Liver (tissue), 9 donors: ENCODE data around the gene B3GNT5. TPM values are rescaled to one million over a fixed set of nuclear protein-coding genes. Genes with fewer than 3 reads are reported as not detected.

ENCODE experiments used
- DNase-seq: peaks from one replicate; pipeline ENCODE4 v3.0.0-alpha.2; 2017; ENCODE audit warnings: low spot score
- H3K27ac ChIP-seq, 2 donors: one replicate each; pipeline ENCODE4 v1.7.0; 2013; ENCODE audit warnings: inconsistent platforms in 2 of 2, low read length in 2 of 2, control low read depth in 1 of 2, low read depth in 1 of 2, mild to moderate bottlenecking in 1 of 2
- H3K27me3 ChIP-seq, 4 donors: one replicate each; pipeline versions ENCODE4 v1.6.1 to v1.7.0; 2013; ENCODE audit warnings: low read length in 3 of 4, inconsistent platforms in 1 of 4, mild to moderate bottlenecking in 1 of 4, moderate library complexity in 1 of 4; ENCODE audit not compliant: control insufficient read depth in 4 of 4, insufficient read depth in 4 of 4
- H3K36me3 ChIP-seq, 4 donors: one replicate each; pipeline versions ENCODE4 v1.6.1 to v1.7.0; 2013; ENCODE audit warnings: low read length in 3 of 4, mild to moderate bottlenecking in 3 of 4, low read depth in 1 of 4, moderate library complexity in 1 of 4; ENCODE audit not compliant: control insufficient read depth in 4 of 4, insufficient read depth in 3 of 4
- H3K4me1 ChIP-seq, 4 donors: one replicate each; pipeline versions ENCODE4 v1.6.1 to v1.7.0; 2013; ENCODE audit warnings: low read length in 3 of 4, mild to moderate bottlenecking in 3 of 4, moderate library complexity in 1 of 4; ENCODE audit not compliant: control insufficient read depth in 4 of 4, insufficient read depth in 4 of 4
- H3K4me3 ChIP-seq, 3 donors: one replicate each; pipeline versions ENCODE4 v1.6.1 to v1.7.0; 2013; ENCODE audit warnings: low read length in 3 of 3, control low read depth in 1 of 3, low read depth in 1 of 3, mild to moderate bottlenecking in 1 of 3
- H3K9ac ChIP-seq, 2 donors: one replicate each; pipeline ENCODE4 v1.7.0; 2013; ENCODE audit warnings: low read length in 2 of 2, mild to moderate bottlenecking in 2 of 2, moderate library complexity in 2 of 2, control low read depth in 1 of 2, low read depth in 1 of 2
- H3K9me3 ChIP-seq, 4 donors: one replicate each; pipeline versions ENCODE4 v1.6.1 to v1.7.0; 2013; ENCODE audit warnings: low read length in 3 of 4; ENCODE audit not compliant: control insufficient read depth in 4 of 4
- ATF3 ChIP-seq: IDR thresholded peaks from 2 replicates; pipeline ENCODE4 v1.6.1; 2016; ENCODE audit warnings: antibody characterized with exemption
- CTCF ChIP-seq: fragments of 150-350 bp; IDR thresholded peaks from 2 replicates; pipeline ENCODE4 v1.5.1; 2017; ENCODE audit warnings: improper control_type of control experiment, low read depth, low read length; ENCODE audit not compliant: missing input control
- EGR1 ChIP-seq, 2 donors: IDR thresholded peaks; 2 replicates each; pipeline ENCODE4 v1.6.1; 2016 to 2018; ENCODE audit warnings: antibody characterized with exemption in 2 of 2, low read depth in 2 of 2
- FOXA1 ChIP-seq: IDR thresholded peaks from 2 replicates; pipeline ENCODE4 v1.6.1; 2016; ENCODE audit warnings: antibody characterized with exemption
- FOXA2 ChIP-seq: IDR thresholded peaks from 2 replicates; pipeline ENCODE4 v1.6.1; 2016; ENCODE audit warnings: antibody characterized with exemption
- GABPA ChIP-seq, 2 donors: IDR thresholded peaks in 1 of 2; conservative IDR thresholded peaks in 1 of 2; 2 replicates each; pipeline ENCODE4 v1.6.1; 2016; ENCODE audit warnings: antibody characterized with exemption in 2 of 2, mild to moderate bottlenecking in 1 of 2, moderate library complexity in 1 of 2
- HNF4A ChIP-seq, 2 donors: conservative IDR thresholded peaks; 2 replicates each; pipeline ENCODE4 v1.6.1; 2016; ENCODE audit warnings: antibody characterized with exemption in 2 of 2, mild to moderate bottlenecking in 2 of 2
- HNF4G ChIP-seq: IDR thresholded peaks from 2 replicates; pipeline ENCODE4 v1.6.1; 2016; ENCODE audit warnings: antibody characterized with exemption
- JUND ChIP-seq, 2 donors: IDR thresholded peaks; 2 replicates each; pipeline ENCODE4 v1.6.1; 2016; ENCODE audit warnings: antibody characterized with exemption in 2 of 2
- MAX ChIP-seq: IDR thresholded peaks from 2 replicates; pipeline ENCODE4 v1.6.1; 2016; ENCODE audit warnings: antibody characterized with exemption
- NR2F2 ChIP-seq: IDR thresholded peaks from 2 replicates; pipeline ENCODE4 v1.6.1; 2016; ENCODE audit warnings: antibody characterized with exemption
- RAD21 ChIP-seq, 2 donors: IDR thresholded peaks; 2 replicates each; pipeline ENCODE4 v1.6.1; 2016; ENCODE audit warnings: antibody characterized with exemption in 2 of 2, mild to moderate bottlenecking in 2 of 2
- REST ChIP-seq: IDR thresholded peaks from 2 replicates; pipeline ENCODE4 v1.6.1; 2016; ENCODE audit warnings: antibody characterized with exemption, mild to moderate bottlenecking
- RXRA ChIP-seq, 2 donors: IDR thresholded peaks; 2 replicates each; pipeline ENCODE4 v1.6.1; 2017 to 2018; ENCODE audit warnings: antibody characterized with exemption in 2 of 2, mild to moderate bottlenecking in 1 of 2
- SP1 ChIP-seq: IDR thresholded peaks from 2 replicates; pipeline ENCODE4 v1.6.1; 2018; ENCODE audit warnings: antibody characterized with exemption, mild to moderate bottlenecking
- TAF1 ChIP-seq: conservative IDR thresholded peaks from 2 replicates; pipeline ENCODE4 v1.6.1; 2016; ENCODE audit warnings: antibody characterized with exemption, mild to moderate bottlenecking
- YY1 ChIP-seq: IDR thresholded peaks from 2 replicates; pipeline ENCODE4 v1.6.1; 2016; ENCODE audit warnings: antibody characterized with exemption, mild to moderate bottlenecking
- ZBTB33 ChIP-seq: IDR thresholded peaks from 2 replicates; pipeline ENCODE4 v1.6.1; 2016; ENCODE audit warnings: antibody characterized with exemption
- WGBS: extraction: QIAGEN DNeasy Blood & Tissue Kit; methylation state at CpG from one replicate; pipeline ENCODE4 v1.1.7; 2013; 5-methylcytosine and 5-hydroxymethylcytosine counted together
- polyA plus RNA-seq, 2 donors: library from polyadenylated mRNA; stranded (reverse) in 1 of 2; unstranded in 1 of 2; fragments of 200-250 nt in 1 of 2; fragments of >200 nt in 1 of 2; fragmentation: Nextera tagmentation in 1 of 2; extraction: Ambion mirVana in 1 of 2; gene quantifications; one replicate each; pipeline versions ENCODE4 v1.2.1 to v1.2.3, GENCODE V29; 2013 to 2015
- total RNA-seq, 2 donors: library from RNA; depleted of rRNA; stranded (reverse); fragments of >200 nt; gene quantifications; one replicate each; pipeline ENCODE4 v1.2.3, GENCODE V29; 2014
- donor health status: healthy.
- donor health status: healthy.
- donor health status: healthy.
- donor health status: healthy.
- donor health status: healthy.

B3GNT5 gene
- total and polyA plus RNA-seq, 4 donors: 0.22 to 1.8 (median 0.53) TPM

GRCh38 chr3:183222631-183223235 is 30.3 kb upstream of the B3GNT5 start:
- H3K4me3 ChIP-seq: no peak overlapping the region
- no peak for TF ChIP-seq ATF3
- TF ChIP-seq HNF4G: no peak
- no peak for TF ChIP-seq YY1
- TF ChIP-seq RAD21 (IDR thresholded peaks at IDR 0.05): no peak
- no peak for TF ChIP-seq ZBTB33
- no peak for TF ChIP-seq GABPA (IDR thresholded peaks at IDR 0.05 in 1 of 2, conservative IDR thresholded peaks at IDR 0.05 in 1 of 2)
- no peak for TF ChIP-seq REST
- TF ChIP-seq TAF1: no peak
- TF ChIP-seq FOXA1: no peak
- TF ChIP-seq CTCF: no peak
- TF ChIP-seq SP1: no peak
- no peak for TF ChIP-seq JUND (IDR thresholded peaks at IDR 0.05)
- no peak for TF ChIP-seq RXRA (IDR thresholded peaks at IDR 0.05)
- no peak for TF ChIP-seq NR2F2
- TF ChIP-seq EGR1 (IDR thresholded peaks at IDR 0.05; ENCODE audit: low read depth in 2 of 2): no peak
- no peak for TF ChIP-seq HNF4A (conservative IDR thresholded peaks at IDR 0.05)
- TF ChIP-seq MAX: no peak
- no peak for TF ChIP-seq FOXA2
- H3K4me1 ChIP-seq: no peaks in the 10 kb centered on the region
- no peaks in the 10 kb centered on the region for H3K9me3 ChIP-seq
- no peaks in the 10 kb centered on the region for H3K36me3 ChIP-seq
- 97% methylated on average over 3 of the region's 3 CpGs for WGBS
- H3K9ac ChIP-seq: no peak overlapping the region
- no peak overlapping the region for H3K27ac ChIP-seq
- H3K27me3 ChIP-seq: no peaks in the 10 kb centered on the region
- no peak for DNase-seq
